ENCODE data around the gene KMT2B.

DNA sequence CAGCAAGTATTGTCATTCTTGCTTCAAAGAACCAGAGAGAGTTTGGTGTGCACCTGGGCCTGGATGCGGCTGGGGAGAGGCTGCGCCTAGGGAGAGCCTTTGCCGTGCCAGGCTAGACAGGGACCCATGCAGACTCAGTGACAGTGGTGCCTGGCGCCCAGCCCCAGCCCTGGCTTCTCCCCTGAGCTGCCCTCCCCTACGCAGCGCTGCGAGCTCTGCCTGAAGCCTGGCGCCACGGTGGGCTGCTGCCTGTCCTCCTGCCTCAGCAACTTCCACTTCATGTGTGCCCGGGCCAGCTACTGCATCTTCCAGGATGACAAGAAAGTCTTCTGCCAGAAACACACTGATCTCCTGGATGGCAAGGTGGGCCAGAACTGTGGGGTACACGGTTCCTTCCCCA is 12.0 kb downstream of the KMT2B start:
- TF ChIP-seq, protein P1, sequence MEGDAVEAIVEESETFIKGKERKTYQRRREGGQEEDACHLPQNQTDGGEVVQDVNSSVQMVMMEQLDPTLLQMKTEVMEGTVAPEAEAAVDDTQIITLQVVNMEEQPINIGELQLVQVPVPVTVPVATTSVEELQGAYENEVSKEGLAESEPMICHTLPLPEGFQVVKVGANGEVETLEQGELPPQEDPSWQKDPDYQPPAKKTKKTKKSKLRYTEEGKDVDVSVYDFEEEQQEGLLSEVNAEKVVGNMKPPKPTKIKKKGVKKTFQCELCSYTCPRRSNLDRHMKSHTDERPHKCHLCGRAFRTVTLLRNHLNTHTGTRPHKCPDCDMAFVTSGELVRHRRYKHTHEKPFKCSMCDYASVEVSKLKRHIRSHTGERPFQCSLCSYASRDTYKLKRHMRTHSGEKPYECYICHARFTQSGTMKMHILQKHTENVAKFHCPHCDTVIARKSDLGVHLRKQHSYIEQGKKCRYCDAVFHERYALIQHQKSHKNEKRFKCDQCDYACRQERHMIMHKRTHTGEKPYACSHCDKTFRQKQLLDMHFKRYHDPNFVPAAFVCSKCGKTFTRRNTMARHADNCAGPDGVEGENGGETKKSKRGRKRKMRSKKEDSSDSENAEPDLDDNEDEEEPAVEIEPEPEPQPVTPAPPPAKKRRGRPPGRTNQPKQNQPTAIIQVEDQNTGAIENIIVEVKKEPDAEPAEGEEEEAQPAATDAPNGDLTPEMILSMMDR (IDR thresholded peaks at IDR 0.05 in 2 of 3, conservative IDR thresholded peaks at IDR 0.05 in 1 of 3; ENCODE audit: insufficient read depth in 2 of 3, low read depth in 1 of 3, low read length in 3 of 3) = no peak
- no peak for TF ChIP-seq POLR2AphosphoS5 (IDR thresholded peaks at IDR 0.05; ENCODE audit: control insufficient read depth, insufficient read depth, low read depth, low read length)
- no peak for TF ChIP-seq RCOR1 (IDR thresholded peaks at IDR 0.05; ENCODE audit: borderline replicate concordance in 1 of 2, low read depth in 2 of 2, low read length in 2 of 2)
- no peak for TF ChIP-seq ZFP91 (CRISPR knock-in tag; IDR thresholded peaks at IDR 0.05)
- TF ChIP-seq ZNF431 (CRISPR knock-in tag; IDR thresholded peaks at IDR 0.05) = no peak
- no peak for TF ChIP-seq FOXM1 (IDR thresholded peaks at IDR 0.05; ENCODE audit: low read depth)
- TF ChIP-seq FOXM1 (CRISPR knock-in tag; IDR thresholded peaks at IDR 0.05; ENCODE audit: low read depth) = no peak

All from K562 (cell line).